Measurements from ENCODE around the gene NAPSA.
"Not testable (repeated sequence)": the region's sequence is repeated elsewhere in the genome, so short reads cannot be mapped to it uniquely, and the experiment has no call there.

Gene NAPSA

DNA sequence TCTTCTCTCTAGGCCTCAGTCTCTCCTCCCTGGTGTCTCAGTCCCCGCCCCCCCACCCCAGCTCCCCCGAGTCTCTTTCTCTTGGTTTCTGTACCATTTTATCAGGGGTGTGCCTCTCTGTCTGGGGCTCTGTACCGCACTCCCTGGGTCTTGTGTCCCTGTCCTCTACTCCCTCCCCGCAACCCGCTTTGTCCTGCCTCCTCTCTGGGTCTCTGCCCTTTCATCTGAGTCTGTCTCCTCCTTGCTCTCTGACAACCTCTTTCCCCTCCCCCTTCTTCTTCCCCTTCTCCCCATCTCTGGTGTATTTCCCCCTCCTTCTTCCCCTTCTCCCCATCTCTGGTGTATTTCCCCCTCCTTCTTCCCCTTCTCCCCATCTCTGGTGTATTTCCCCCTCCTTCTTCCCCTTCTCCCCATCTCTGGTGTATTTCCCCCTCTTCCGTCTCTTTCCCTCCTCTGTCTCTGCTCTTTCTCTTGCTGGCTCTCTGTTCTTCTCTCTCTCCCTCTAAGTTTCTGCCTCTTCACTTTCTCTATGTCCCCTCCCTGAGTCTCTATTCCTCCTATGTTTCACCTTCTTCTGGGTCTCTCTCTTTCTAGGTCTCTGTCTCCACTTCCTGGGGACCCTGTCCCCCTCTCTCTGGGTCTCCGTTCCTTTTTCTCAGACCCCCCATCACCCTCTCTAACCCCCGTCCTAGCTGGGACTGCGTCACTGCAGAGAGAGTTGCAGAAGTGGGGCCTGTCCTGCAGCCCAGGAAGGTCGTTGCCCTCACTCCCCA is 34.0 kb downstream of the NAPSA start:
- CTCF ChIA-PET: no interaction called here
- peak; percentile 22 for DNase-seq (ENCODE audit: extremely low spot score)
- TF ChIP-seq, protein P1, sequence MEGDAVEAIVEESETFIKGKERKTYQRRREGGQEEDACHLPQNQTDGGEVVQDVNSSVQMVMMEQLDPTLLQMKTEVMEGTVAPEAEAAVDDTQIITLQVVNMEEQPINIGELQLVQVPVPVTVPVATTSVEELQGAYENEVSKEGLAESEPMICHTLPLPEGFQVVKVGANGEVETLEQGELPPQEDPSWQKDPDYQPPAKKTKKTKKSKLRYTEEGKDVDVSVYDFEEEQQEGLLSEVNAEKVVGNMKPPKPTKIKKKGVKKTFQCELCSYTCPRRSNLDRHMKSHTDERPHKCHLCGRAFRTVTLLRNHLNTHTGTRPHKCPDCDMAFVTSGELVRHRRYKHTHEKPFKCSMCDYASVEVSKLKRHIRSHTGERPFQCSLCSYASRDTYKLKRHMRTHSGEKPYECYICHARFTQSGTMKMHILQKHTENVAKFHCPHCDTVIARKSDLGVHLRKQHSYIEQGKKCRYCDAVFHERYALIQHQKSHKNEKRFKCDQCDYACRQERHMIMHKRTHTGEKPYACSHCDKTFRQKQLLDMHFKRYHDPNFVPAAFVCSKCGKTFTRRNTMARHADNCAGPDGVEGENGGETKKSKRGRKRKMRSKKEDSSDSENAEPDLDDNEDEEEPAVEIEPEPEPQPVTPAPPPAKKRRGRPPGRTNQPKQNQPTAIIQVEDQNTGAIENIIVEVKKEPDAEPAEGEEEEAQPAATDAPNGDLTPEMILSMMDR (IDR thresholded peaks at IDR 0.05; ENCODE audit: control extremely low read depth, extremely low read depth, low read depth, missing control alignments): no peak
- POLR2A ChIA-PET: no interaction called here

- TF ChIP-seq, protein P1 (IDR thresholded peaks at IDR 0.05; ENCODE audit: control extremely low read depth, extremely low read depth, low read depth, missing control alignments): no peak
- peak; percentile 90 for DNase-seq (ENCODE audit: extremely low spot score)
- ChIA-PET POLR2A (no interaction called here), CTCF (interaction anchor here (1.7 kb wide), 2 partner anchors 13 to 39 kb away, joined by 4 to 6 read pairs; no protein-coding TSS in a partner anchor)
Measured at GRCh38 chr19:50330365-50331078, 34.9 kb downstream of the NAPSA start.

GRCh38 chr19:50329926-50330294 is 35.5 kb downstream of the NAPSA start:
- ChIA-PET POLR2A (interaction anchor here (0.6 to 1.3 kb wide), 3 partner anchors 14 to 474 kb away, joined by 4 to 9 read pairs (median 4); no protein-coding TSS in a partner anchor), CTCF (interaction anchor here (1.7 to 2.1 kb wide), 4 partner anchors 13 to 46 kb away, joined by 4 to 14 read pairs (median 6); partner anchors contain the start of gene NR1H2)
- not testable (repeated sequence) for DNase-seq (ENCODE audit: extremely low spot score)

- ChIA-PET POLR2A (interaction anchor here (0.5 to 1.3 kb wide), 14 partner anchors 12 to 1429 kb away, joined by 3 to 9 read pairs (median 4); partner anchors contain the start of genes AP2A1, NR1H2, NUP62 and RRAS), CTCF (interaction anchor here (0.6 to 2.1 kb wide), 20 partner anchors 11 to 395 kb away, joined by 3 to 25 read pairs (median 4); partner anchors contain the start of gene NR1H2)
- DNase-seq (ENCODE audit: extremely low spot score): peak; percentile 98
- TF ChIP-seq, protein P1 (IDR thresholded peaks at IDR 0.05; ENCODE audit: control extremely low read depth, extremely low read depth, low read depth, missing control alignments): no peak
Measured at GRCh38 chr19:50329146-50329925, 36.1 kb downstream of the NAPSA start, which contains the start of gene KCNC3. KCNC3 (minus strand) TSS chr19:50329377; CDS start chr19:50329082, 295 bp downstream.

- no peak for DNase-seq (ENCODE audit: extremely low spot score)
- TF ChIP-seq, protein P1 (IDR thresholded peaks at IDR 0.05; ENCODE audit: control extremely low read depth, extremely low read depth, low read depth, missing control alignments): peak; percentile 43
- POLR2A ChIA-PET: interaction anchor here (0.5 to 1.3 kb wide), 13 partner anchors 12 to 1428 kb away, joined by 3 to 9 read pairs (median 5); partner anchors contain the start of genes AP2A1, NR1H2, NUP62 and RRAS
- CTCF ChIA-PET: interaction anchor here (0.6 to 2.1 kb wide), 22 partner anchors 11 to 396 kb away, joined by 3 to 25 read pairs (median 4); partner anchors contain the start of gene NR1H2
Measured at GRCh38 chr19:50328873-50329145, 36.6 kb downstream of the NAPSA start.

DNA sequence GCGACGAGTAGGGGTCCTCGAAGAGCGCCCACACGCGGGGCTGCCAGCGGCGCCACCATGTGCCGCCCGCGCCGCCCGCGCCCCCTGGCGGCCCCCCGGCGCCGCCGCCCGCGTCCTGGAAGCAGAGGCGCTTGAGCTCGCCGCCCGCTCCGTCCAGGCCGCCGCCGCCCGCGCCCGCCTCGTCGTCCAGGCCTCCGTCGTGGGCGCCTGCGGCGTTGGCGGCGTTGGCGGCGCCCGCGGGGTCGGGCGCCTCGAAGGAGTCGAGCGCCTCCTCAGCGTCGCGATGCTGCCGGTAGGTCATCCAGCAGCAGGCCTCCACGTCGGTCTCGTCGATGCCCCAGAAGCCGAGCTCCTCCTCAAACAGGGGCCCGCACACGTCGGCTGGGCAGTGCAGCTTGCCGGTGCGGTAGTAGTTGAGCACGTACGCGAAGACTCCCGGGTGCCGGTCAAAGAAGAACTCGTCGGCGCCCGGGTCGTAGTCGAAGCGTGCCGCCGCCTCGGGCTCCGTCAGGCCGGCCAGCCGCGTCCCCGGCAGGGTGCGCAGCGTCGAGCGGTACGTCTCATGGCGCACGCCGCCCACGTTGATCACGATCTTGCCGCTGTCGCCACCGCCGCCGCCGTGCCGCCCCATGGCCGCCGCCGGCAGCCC is 37.1 kb downstream of the NAPSA start:
- ChIA-PET CTCF (interaction anchor here (0.7 to 2.1 kb wide), 23 partner anchors 8 to 594 kb away, joined by 3 to 25 read pairs (median 4); partner anchors contain the start of gene NR1H2), POLR2A (interaction anchor here (0.5 to 1.3 kb wide), 9 partner anchors 12 to 1428 kb away, joined by 3 to 9 read pairs (median 5); partner anchors contain the start of genes NR1H2, NUP62 and RRAS)
- TF ChIP-seq, protein P1 (IDR thresholded peaks at IDR 0.05; ENCODE audit: control extremely low read depth, extremely low read depth, low read depth, missing control alignments): peak; percentile 78
- DNase-seq (ENCODE audit: extremely low spot score): peak; percentile 37
